ENCODE measurements around the gene TBC1D22A.

Gene TBC1D22A

GRCh38 chr22:46897246-46897623, 134.8 kb downstream of the TBC1D22A start:
- Mint-ChIP-seq H3K4me3 (no peak overlapping the region), H3K27me3 (ENCODE audit: low read depth) (no peaks in the 10 kb centered on the region), H3K9me3 (no peaks in the 10 kb centered on the region), H3K27ac (no peak overlapping the region), H3K36me3 (ENCODE audit: low read depth) (peaks cover 36% of the 10 kb centered on the region), H3K4me1 (no peaks in the 10 kb centered on the region)
- TF ChIP-seq, protein P1, sequence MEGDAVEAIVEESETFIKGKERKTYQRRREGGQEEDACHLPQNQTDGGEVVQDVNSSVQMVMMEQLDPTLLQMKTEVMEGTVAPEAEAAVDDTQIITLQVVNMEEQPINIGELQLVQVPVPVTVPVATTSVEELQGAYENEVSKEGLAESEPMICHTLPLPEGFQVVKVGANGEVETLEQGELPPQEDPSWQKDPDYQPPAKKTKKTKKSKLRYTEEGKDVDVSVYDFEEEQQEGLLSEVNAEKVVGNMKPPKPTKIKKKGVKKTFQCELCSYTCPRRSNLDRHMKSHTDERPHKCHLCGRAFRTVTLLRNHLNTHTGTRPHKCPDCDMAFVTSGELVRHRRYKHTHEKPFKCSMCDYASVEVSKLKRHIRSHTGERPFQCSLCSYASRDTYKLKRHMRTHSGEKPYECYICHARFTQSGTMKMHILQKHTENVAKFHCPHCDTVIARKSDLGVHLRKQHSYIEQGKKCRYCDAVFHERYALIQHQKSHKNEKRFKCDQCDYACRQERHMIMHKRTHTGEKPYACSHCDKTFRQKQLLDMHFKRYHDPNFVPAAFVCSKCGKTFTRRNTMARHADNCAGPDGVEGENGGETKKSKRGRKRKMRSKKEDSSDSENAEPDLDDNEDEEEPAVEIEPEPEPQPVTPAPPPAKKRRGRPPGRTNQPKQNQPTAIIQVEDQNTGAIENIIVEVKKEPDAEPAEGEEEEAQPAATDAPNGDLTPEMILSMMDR (IDR thresholded peaks at IDR 0.05; ENCODE audit: unreplicated experiment in 3 of 3) = no peak

- H3K4me1 Mint-ChIP-seq = peaks cover 6% of the 10 kb centered on the region
- no peaks in the 10 kb centered on the region for H3K9me3 Mint-ChIP-seq
- TF ChIP-seq, protein P1 (IDR thresholded peaks at IDR 0.05; ENCODE audit: unreplicated experiment in 3 of 3) = no peak
- H3K27me3 Mint-ChIP-seq (ENCODE audit: low read depth) = no peaks in the 10 kb centered on the region
- no peak overlapping the region for H3K4me3 Mint-ChIP-seq
- H3K36me3 Mint-ChIP-seq (ENCODE audit: low read depth) = peaks cover 14% of the 10 kb centered on the region
- H3K27ac Mint-ChIP-seq = no peak overlapping the region
Observed at GRCh38 chr22:46900549-46900948, 138.1 kb downstream of the TBC1D22A start.

DNA sequence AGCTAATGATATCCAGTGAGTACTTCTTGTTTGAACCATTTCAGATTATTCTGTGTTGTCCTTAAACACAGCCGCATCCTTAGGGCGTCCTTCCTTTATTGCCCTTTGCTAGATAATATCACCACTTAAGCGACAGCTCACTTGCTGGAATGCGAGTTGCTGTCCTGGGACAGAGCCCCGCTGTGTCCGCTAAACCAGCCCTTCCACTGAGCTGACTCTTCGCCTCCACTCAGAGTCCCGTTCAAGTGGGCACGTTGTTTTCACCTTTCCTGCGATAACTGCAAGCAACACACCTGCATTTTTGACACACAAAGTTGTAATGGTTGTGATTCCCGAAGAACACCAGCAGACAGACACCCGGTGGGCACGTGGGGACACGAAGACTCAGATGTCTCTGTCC, 140.0 kb downstream of the TBC1D22A start:
- Mint-ChIP-seq H3K27me3 (ENCODE audit: low read depth) (no peaks in the 10 kb centered on the region), H3K4me3 (no peak overlapping the region), H3K4me1 (peaks cover 6% of the 10 kb centered on the region), H3K36me3 (ENCODE audit: low read depth) (no peaks in the 10 kb centered on the region), H3K9me3 (no peaks in the 10 kb centered on the region), H3K27ac (no peak overlapping the region)
- TF ChIP-seq, protein P1 (IDR thresholded peaks at IDR 0.05; ENCODE audit: unreplicated experiment in 3 of 3) = no peak

- Mint-ChIP-seq H3K4me1 (peaks cover 6% of the 10 kb centered on the region), H3K27ac (no peak overlapping the region), H3K27me3 (ENCODE audit: low read depth) (no peaks in the 10 kb centered on the region), H3K9me3 (no peaks in the 10 kb centered on the region), H3K36me3 (ENCODE audit: low read depth) (no peaks in the 10 kb centered on the region), H3K4me3 (no peak overlapping the region)
- TF ChIP-seq, protein P1 (IDR thresholded peaks at IDR 0.05; ENCODE audit: unreplicated experiment in 3 of 3) = no peak
Observed at GRCh38 chr22:46902998-46903916, 140.8 kb downstream of the TBC1D22A start.

DNA sequence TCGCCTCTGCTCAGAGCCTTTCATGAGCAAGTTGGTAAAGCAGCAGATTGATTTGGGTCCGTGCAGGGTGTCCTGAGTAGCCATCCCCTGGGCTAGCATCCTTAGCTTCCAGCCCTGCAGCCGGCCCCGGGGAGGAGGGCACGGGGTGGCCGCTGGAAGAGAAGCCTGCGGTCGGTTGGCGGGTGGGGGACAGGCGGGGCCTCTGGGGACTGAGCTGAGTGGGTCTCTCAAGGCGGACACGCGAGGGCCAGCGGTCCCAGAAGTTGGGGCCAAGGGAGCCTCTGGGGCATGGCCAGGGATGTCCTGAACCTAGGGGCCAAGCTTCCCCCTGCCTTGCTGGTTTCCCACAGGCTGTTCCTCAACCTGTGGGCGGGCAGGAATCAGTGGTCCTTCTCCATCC, 143.0 kb downstream of the TBC1D22A start:
- H3K4me3 Mint-ChIP-seq = no peak overlapping the region
- no peaks in the 10 kb centered on the region for H3K36me3 Mint-ChIP-seq (ENCODE audit: low read depth)
- no peak overlapping the region for H3K27ac Mint-ChIP-seq
- TF ChIP-seq, protein P1 (IDR thresholded peaks at IDR 0.05; ENCODE audit: unreplicated experiment in 3 of 3) = no peak
- H3K9me3 Mint-ChIP-seq = no peaks in the 10 kb centered on the region
- H3K4me1 Mint-ChIP-seq = peaks cover 6% of the 10 kb centered on the region
- H3K27me3 Mint-ChIP-seq (ENCODE audit: low read depth) = no peaks in the 10 kb centered on the region

- Mint-ChIP-seq H3K4me1 (peaks cover 6% of the 10 kb centered on the region), H3K27me3 (ENCODE audit: low read depth) (no peaks in the 10 kb centered on the region), H3K9me3 (no peaks in the 10 kb centered on the region), H3K36me3 (ENCODE audit: low read depth) (no peaks in the 10 kb centered on the region), H3K27ac (no peak overlapping the region), H3K4me3 (no peak overlapping the region)
- TF ChIP-seq, protein P1 (IDR thresholded peaks at IDR 0.05; ENCODE audit: unreplicated experiment in 3 of 3) = no peak
Observed at GRCh38 chr22:46905834-46906233, 143.4 kb downstream of the TBC1D22A start.
